Activated naive CD8-positive, alpha-beta T cell treated with anti-CD3 and anti-CD28 coated beads, Interleukin-2, amount 50 U/mL, for 24 hours (primary cell): ENCODE data around the gene TMEM11.

Experiments
- ATAC-seq: fragments of 150-1000 bp; cut with Tn5 transposase; one replicate; pipeline ENCODE4 v1.10.0; 2021
- DNase-seq: peaks from one replicate; pipeline ENCODE4 v3.0.0; 2021
- H3K27ac Mint-ChIP-seq: one replicate; pipeline ENCODE4 v1.8.0; 2021; ENCODE audit warnings: mild to moderate bottlenecking, mixed read lengths
- H3K27me3 Mint-ChIP-seq: one replicate; pipeline ENCODE4 v1.8.0; 2021; ENCODE audit warnings: mixed read lengths
- H3K36me3 Mint-ChIP-seq: one replicate; pipeline ENCODE4 v1.8.0; 2021; ENCODE audit warnings: low read depth, mixed read lengths
- H3K4me1 Mint-ChIP-seq: one replicate; pipeline ENCODE4 v1.8.0; 2021; ENCODE audit warnings: mixed read lengths
- H3K4me3 Mint-ChIP-seq: one replicate; pipeline ENCODE4 v1.8.0; 2021; ENCODE audit warnings: mild to moderate bottlenecking, moderate library complexity, mixed read lengths
- H3K9me3 Mint-ChIP-seq: one replicate; pipeline ENCODE4 v1.8.0; 2021; ENCODE audit warnings: mixed read lengths

TMEM11 gene

GRCh38 chr17:21247552-21248258 lies 33.7 kb upstream of the TMEM11 start:
- Mint-ChIP-seq H3K4me1 (peaks cover 6% of the 10 kb centered on the region), H3K36me3 (no peaks in the 10 kb centered on the region), H3K9me3 (no peaks in the 10 kb centered on the region), H3K27me3 (no peaks in the 10 kb centered on the region), H3K27ac (no peak overlapping the region), H3K4me3 (no peak overlapping the region)
- ATAC-seq = no peak
- DNase-seq = no peak

- no peaks in the 10 kb centered on the region for H3K27me3 Mint-ChIP-seq
- H3K4me1 Mint-ChIP-seq = peaks cover 1% of the 10 kb centered on the region
- no peaks in the 10 kb centered on the region for H3K36me3 Mint-ChIP-seq
- H3K4me3 Mint-ChIP-seq = no peak overlapping the region
- H3K27ac Mint-ChIP-seq = no peak overlapping the region
- DNase-seq (no peak), ATAC-seq (no peak)
- no peaks in the 10 kb centered on the region for H3K9me3 Mint-ChIP-seq
Observed at GRCh38 chr17:21246698-21247097, 32.7 kb upstream of the TMEM11 start.

- Mint-ChIP-seq H3K9me3 (no peaks in the 10 kb centered on the region), H3K27me3 (no peaks in the 10 kb centered on the region)
Observed at GRCh38 chr17:21245639-21246084, 31.7 kb upstream of the TMEM11 start.

GRCh38 chr17:21243516-21244303 lies 29.7 kb upstream of the TMEM11 start:
- no peaks in the 10 kb centered on the region for H3K4me1 Mint-ChIP-seq
- H3K4me3 Mint-ChIP-seq = no peak overlapping the region
- H3K27ac Mint-ChIP-seq = no peak overlapping the region
- DNase-seq (no peak), ATAC-seq (no peak)
- H3K36me3 Mint-ChIP-seq = no peaks in the 10 kb centered on the region
- H3K9me3 Mint-ChIP-seq = no peaks in the 10 kb centered on the region
- H3K27me3 Mint-ChIP-seq = no peaks in the 10 kb centered on the region

More at GRCh38 chr17:21245639-21246084, 31.7 kb upstream of the TMEM11 start:
- DNase-seq (no peak), ATAC-seq (no peak)
- Mint-ChIP-seq H3K4me1 (peaks cover 1% of the 10 kb centered on the region), H3K27ac (no peak overlapping the region), H3K36me3 (no peaks in the 10 kb centered on the region), H3K4me3 (no peak overlapping the region)

- Mint-ChIP-seq H3K36me3 (no peaks in the 10 kb centered on the region), H3K9me3 (no peaks in the 10 kb centered on the region), H3K27me3 (no peaks in the 10 kb centered on the region), H3K27ac (no peak overlapping the region), H3K4me3 (no peak overlapping the region), H3K4me1 (no peaks in the 10 kb centered on the region)
- no peak for DNase-seq
- ATAC-seq = no peak
Observed at GRCh38 chr17:21242780-21243515, 29.0 kb upstream of the TMEM11 start.

GRCh38 chr17:21242026-21242697 lies 28.2 kb upstream of the TMEM11 start:
- H3K27ac Mint-ChIP-seq = no peak overlapping the region
- no peaks in the 10 kb centered on the region for H3K4me1 Mint-ChIP-seq
- no peak overlapping the region for H3K4me3 Mint-ChIP-seq
- no peaks in the 10 kb centered on the region for H3K9me3 Mint-ChIP-seq
- no peaks in the 10 kb centered on the region for H3K36me3 Mint-ChIP-seq
- H3K27me3 Mint-ChIP-seq = no peaks in the 10 kb centered on the region
- no peak for DNase-seq
- no peak for ATAC-seq

GRCh38 chr17:21241564-21241963 lies 27.6 kb upstream of the TMEM11 start:
- Mint-ChIP-seq H3K36me3 (no peaks in the 10 kb centered on the region), H3K27ac (no peak overlapping the region), H3K4me1 (no peaks in the 10 kb centered on the region), H3K27me3 (no peaks in the 10 kb centered on the region), H3K4me3 (no peak overlapping the region), H3K9me3 (no peaks in the 10 kb centered on the region)
- ATAC-seq (no peak), DNase-seq (no peak)

GRCh38 chr17:21240369-21241055 lies 26.6 kb upstream of the TMEM11 start:
- DNase-seq = no peak
- Mint-ChIP-seq H3K4me3 (no peak overlapping the region), H3K4me1 (no peaks in the 10 kb centered on the region), H3K27ac (no peak overlapping the region), H3K27me3 (no peaks in the 10 kb centered on the region), H3K36me3 (no peaks in the 10 kb centered on the region), H3K9me3 (no peaks in the 10 kb centered on the region)
- ATAC-seq = no peak

- ATAC-seq (no peak), DNase-seq (no peak)
- Mint-ChIP-seq H3K9me3 (no peaks in the 10 kb centered on the region), H3K27me3 (no peaks in the 10 kb centered on the region), H3K27ac (no peak overlapping the region), H3K36me3 (no peaks in the 10 kb centered on the region), H3K4me3 (no peak overlapping the region), H3K4me1 (no peaks in the 10 kb centered on the region)
Observed at GRCh38 chr17:21239680-21240368, 25.9 kb upstream of the TMEM11 start.

GRCh38 chr17:21235921-21236320 lies 22.0 kb upstream of the TMEM11 start:
- H3K27me3 Mint-ChIP-seq = no peaks in the 10 kb centered on the region
- H3K36me3 Mint-ChIP-seq = peaks cover 5% of the 10 kb centered on the region
- DNase-seq (no peak), ATAC-seq (no peak)
- no peaks in the 10 kb centered on the region for H3K4me1 Mint-ChIP-seq
- H3K9me3 Mint-ChIP-seq = peaks cover 8% of the 10 kb centered on the region
- H3K27ac Mint-ChIP-seq = peak overlapping the region; percentile 40
- H3K4me3 Mint-ChIP-seq = no peak overlapping the region

GRCh38 chr17:21233581-21234347 lies 19.8 kb upstream of the TMEM11 start:
- H3K27ac Mint-ChIP-seq = no peak overlapping the region
- ATAC-seq (no peak), DNase-seq (no peak)

GRCh38 chr17:21232033-21232749 lies 18.2 kb upstream of the TMEM11 start:
- no peak overlapping the region for H3K27ac Mint-ChIP-seq
- ATAC-seq = no peak
- no peak overlapping the region for H3K4me3 Mint-ChIP-seq
- H3K4me1 Mint-ChIP-seq = no peaks in the 10 kb centered on the region
- H3K9me3 Mint-ChIP-seq = peaks cover 8% of the 10 kb centered on the region
- DNase-seq = no peak
- H3K36me3 Mint-ChIP-seq = peaks cover 5% of the 10 kb centered on the region
- no peaks in the 10 kb centered on the region for H3K27me3 Mint-ChIP-seq

More at GRCh38 chr17:21233581-21234347, 19.8 kb upstream of the TMEM11 start:
- Mint-ChIP-seq H3K27me3 (no peaks in the 10 kb centered on the region), H3K4me3 (no peak overlapping the region), H3K36me3 (peaks cover 5% of the 10 kb centered on the region), H3K4me1 (no peaks in the 10 kb centered on the region), H3K9me3 (peaks cover 8% of the 10 kb centered on the region)
